HepG2 (cell line): Measurements from ENCODE around the gene C2. TPM values are rescaled to one million over a fixed set of nuclear protein-coding genes. Genes with fewer than 3 reads are reported as not detected.

Source experiments
- CSRNP2 ChIP-seq: sonication (generic); formaldehyde crosslinking; conservative IDR thresholded peaks from 2 replicates; pipeline ENCODE4 v1.8.0; 2022; ENCODE audit warnings: low read depth, missing genetic modification reagents
- HMG20B ChIP-seq: conservative IDR thresholded peaks from 2 replicates; pipeline ENCODE4 v1.6.1; 2016; ENCODE audit warnings: missing genetic modification reagents, missing compliant biosample characterization
- ISL2 ChIP-seq: sonication (generic); formaldehyde crosslinking; IDR thresholded peaks from 2 replicates; pipeline ENCODE4 v1.5.0; 2020; ENCODE audit warnings: missing genetic modification reagents
- PAF1 ChIP-seq: IDR thresholded peaks from 2 replicates; pipeline ENCODE4 v1.6.1; 2016; ENCODE audit warnings: missing genetic modification reagents, missing compliant biosample characterization
- SATB2 ChIP-seq: sonication (generic); formaldehyde crosslinking; IDR thresholded peaks from 2 replicates; pipeline ENCODE4 v1.5.0; 2020; ENCODE audit warnings: missing genetic modification reagents
- SNAPC2 ChIP-seq: sonication (generic); formaldehyde crosslinking; IDR thresholded peaks from 2 replicates; pipeline ENCODE4 v1.8.1; 2022; ENCODE audit warnings: mild to moderate bottlenecking, missing genetic modification reagents
- SRSF9 ChIP-seq: fragments of 200-400 bp; formaldehyde crosslinking; IDR thresholded peaks from 2 replicates; pipeline ENCODE4 v1.6.1; 2018; ENCODE audit warnings: borderline replicate concordance, mild to moderate bottlenecking, low read depth, low read length; ENCODE audit not compliant: insufficient read depth, poor library complexity, severe bottlenecking
- YEATS4 ChIP-seq: sonication (generic); formaldehyde crosslinking; IDR thresholded peaks from 2 replicates; pipeline ENCODE4 v1.4.0; 2020; ENCODE audit warnings: missing genetic modification reagents, borderline replicate concordance
- ZBTB1 ChIP-seq: sonication (generic); formaldehyde crosslinking; IDR thresholded peaks from 2 replicates; pipeline ENCODE4 v1.4.0; 2020; ENCODE audit warnings: missing genetic modification reagents, borderline replicate concordance
- ZNF260 ChIP-seq: sonication (generic); formaldehyde crosslinking; IDR thresholded peaks from 2 replicates; pipeline ENCODE4 v1.4.0; 2020; ENCODE audit warnings: missing genetic modification reagents, low read depth, mild to moderate bottlenecking, borderline replicate concordance
- ZNF44 ChIP-seq: sonication (generic); formaldehyde crosslinking; IDR thresholded peaks from 2 replicates; pipeline ENCODE4 v1.5.1; 2020; ENCODE audit warnings: mild to moderate bottlenecking, missing genetic modification reagents
- ZNF446 ChIP-seq: sonication (generic); formaldehyde crosslinking; IDR thresholded peaks from 2 replicates; pipeline ENCODE4 v1.5.0; 2020; ENCODE audit warnings: mild to moderate bottlenecking, missing genetic modification reagents
- ZNF883 ChIP-seq: sonication (generic); formaldehyde crosslinking; IDR thresholded peaks from 2 replicates; pipeline ENCODE4 v1.5.1; 2020; ENCODE audit warnings: mild to moderate bottlenecking, missing genetic modification reagents; ENCODE audit errors: not compliant biosample characterization
- polyA plus RNA-seq, 8 experiments: library from polyadenylated mRNA; depleted of rRNA in 3 of 8; stranded (reverse) in 7 of 8; unstranded in 1 of 8; fragments of >200 nt; fragmentation: Illumina TruSeq in 4 of 8; extraction: Trizol in 4 of 8; gene quantifications; 2 replicates each; pipeline versions ENCODE4 v1.2.1 to v1.2.3, GENCODE V29; 2011 to 2016; ENCODE audit warnings: low read depth in 4 of 8, missing spikeins in 1 of 8, mixed read lengths in 1 of 8; ENCODE audit not compliant: insufficient read depth in 1 of 8
- total RNA-seq, 5 experiments: library from RNA; depleted of rRNA; stranded (reverse); fragments of >200 nt; fragmentation: Illumina TruSeq; extraction: Trizol; gene quantifications; 2 replicates each; pipeline ENCODE4 v1.2.3, GENCODE V29; 2016; ENCODE audit warnings: low read depth in 1 of 5
- TF ChIP-seq, protein P1 (sequence below): sonication (generic); formaldehyde crosslinking; IDR thresholded peaks from 2 replicates; pipeline ENCODE4 v1.4.0; 2020; ENCODE audit warnings: low read depth, mild to moderate bottlenecking, missing genetic modification reagents
- TF ChIP-seq, protein P2 (sequence below): sonication (generic); formaldehyde crosslinking; IDR thresholded peaks from 2 replicates; pipeline ENCODE4 v1.5.0; 2020; ENCODE audit warnings: missing genetic modification reagents
- TF ChIP-seq, protein P3 (sequence below): sonication (generic); formaldehyde crosslinking; IDR thresholded peaks from 2 replicates; pipeline ENCODE4 v1.5.1; 2020; ENCODE audit warnings: mild to moderate bottlenecking, missing genetic modification reagents, moderate library complexity
- TF ChIP-seq, protein P4 (sequence below): sonication (generic); formaldehyde crosslinking; IDR thresholded peaks from 2 replicates; pipeline ENCODE4 v1.4.0; 2020; ENCODE audit warnings: missing genetic modification reagents, borderline replicate concordance

The C2 gene
- total and polyA plus RNA-seq, 2 of the 13 experiments (the other 11 are each of a cell fraction or from before 2014, with no cell fraction given) = 165 to 307 TPM

DNA sequence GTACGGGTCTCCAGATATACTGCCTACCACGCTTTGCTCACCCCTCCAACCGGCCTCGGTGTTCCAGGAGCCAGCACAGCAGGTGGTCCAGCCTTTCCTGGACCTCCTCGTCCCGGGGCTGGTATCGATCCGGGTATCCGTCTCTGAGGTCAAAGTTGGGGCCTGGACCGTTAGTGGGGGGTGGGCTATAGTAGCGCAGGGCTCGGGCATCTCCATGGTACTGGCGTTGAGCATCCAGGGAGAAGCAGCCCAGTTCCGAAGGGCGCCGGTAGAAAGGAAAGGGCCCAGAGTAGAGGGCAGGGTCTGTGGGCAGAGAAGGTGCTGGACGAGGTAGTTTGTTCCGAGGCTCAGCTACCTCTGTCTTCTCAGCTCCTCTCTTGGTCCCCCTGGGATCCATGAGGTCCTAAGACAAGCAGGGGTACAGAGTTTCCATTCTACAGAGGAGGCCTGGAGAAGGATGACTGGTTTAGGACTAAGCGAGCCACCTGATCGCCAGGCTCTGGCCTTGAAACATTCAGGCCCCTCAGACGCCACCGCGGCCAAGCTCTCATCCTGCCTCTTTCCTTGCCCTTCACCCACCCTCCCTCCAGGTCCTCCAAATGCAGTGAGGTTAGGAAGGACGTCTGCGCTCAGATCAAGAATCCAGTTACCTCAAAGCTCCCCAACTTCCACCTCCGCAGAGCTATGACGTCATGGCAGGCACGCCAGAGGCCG is 43.9 kb downstream of the C2 start (continued):
- TF ChIP-seq, protein P1, sequence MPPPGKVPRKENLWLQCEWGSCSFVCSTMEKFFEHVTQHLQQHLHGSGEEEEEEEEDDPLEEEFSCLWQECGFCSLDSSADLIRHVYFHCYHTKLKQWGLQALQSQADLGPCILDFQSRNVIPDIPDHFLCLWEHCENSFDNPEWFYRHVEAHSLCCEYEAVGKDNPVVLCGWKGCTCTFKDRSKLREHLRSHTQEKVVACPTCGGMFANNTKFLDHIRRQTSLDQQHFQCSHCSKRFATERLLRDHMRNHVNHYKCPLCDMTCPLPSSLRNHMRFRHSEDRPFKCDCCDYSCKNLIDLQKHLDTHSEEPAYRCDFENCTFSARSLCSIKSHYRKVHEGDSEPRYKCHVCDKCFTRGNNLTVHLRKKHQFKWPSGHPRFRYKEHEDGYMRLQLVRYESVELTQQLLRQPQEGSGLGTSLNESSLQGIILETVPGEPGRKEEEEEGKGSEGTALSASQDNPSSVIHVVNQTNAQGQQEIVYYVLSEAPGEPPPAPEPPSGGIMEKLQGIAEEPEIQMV (CRISPR knock-in tag) = no peak
- TF ChIP-seq, protein P2, sequence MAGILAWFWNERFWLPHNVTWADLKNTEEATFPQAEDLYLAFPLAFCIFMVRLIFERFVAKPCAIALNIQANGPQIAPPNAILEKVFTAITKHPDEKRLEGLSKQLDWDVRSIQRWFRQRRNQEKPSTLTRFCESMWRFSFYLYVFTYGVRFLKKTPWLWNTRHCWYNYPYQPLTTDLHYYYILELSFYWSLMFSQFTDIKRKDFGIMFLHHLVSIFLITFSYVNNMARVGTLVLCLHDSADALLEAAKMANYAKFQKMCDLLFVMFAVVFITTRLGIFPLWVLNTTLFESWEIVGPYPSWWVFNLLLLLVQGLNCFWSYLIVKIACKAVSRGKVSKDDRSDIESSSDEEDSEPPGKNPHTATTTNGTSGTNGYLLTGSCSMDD (CRISPR knock-in tag) = no peak
- TF ChIP-seq SNAPC2 (CRISPR knock-in tag) (no peak), ZNF883 (CRISPR knock-in tag) (no peak), ZNF446 (CRISPR knock-in tag) (no peak), ISL2 (CRISPR knock-in tag) (no peak), PAF1 (CRISPR knock-in tag) (peak; percentile 70), ZBTB1 (no peak), YEATS4 (CRISPR knock-in tag) (no peak), SRSF9 (no peak), ZNF44 (CRISPR knock-in tag) (no peak), ZNF260 (no peak), CSRNP2 (no peak), SATB2 (CRISPR knock-in tag) (0 out of 2 replicates have a peak, but pooled peaks have one; percentile 35), HMG20B (CRISPR knock-in tag) (no peak)
- TF ChIP-seq, protein P3, sequence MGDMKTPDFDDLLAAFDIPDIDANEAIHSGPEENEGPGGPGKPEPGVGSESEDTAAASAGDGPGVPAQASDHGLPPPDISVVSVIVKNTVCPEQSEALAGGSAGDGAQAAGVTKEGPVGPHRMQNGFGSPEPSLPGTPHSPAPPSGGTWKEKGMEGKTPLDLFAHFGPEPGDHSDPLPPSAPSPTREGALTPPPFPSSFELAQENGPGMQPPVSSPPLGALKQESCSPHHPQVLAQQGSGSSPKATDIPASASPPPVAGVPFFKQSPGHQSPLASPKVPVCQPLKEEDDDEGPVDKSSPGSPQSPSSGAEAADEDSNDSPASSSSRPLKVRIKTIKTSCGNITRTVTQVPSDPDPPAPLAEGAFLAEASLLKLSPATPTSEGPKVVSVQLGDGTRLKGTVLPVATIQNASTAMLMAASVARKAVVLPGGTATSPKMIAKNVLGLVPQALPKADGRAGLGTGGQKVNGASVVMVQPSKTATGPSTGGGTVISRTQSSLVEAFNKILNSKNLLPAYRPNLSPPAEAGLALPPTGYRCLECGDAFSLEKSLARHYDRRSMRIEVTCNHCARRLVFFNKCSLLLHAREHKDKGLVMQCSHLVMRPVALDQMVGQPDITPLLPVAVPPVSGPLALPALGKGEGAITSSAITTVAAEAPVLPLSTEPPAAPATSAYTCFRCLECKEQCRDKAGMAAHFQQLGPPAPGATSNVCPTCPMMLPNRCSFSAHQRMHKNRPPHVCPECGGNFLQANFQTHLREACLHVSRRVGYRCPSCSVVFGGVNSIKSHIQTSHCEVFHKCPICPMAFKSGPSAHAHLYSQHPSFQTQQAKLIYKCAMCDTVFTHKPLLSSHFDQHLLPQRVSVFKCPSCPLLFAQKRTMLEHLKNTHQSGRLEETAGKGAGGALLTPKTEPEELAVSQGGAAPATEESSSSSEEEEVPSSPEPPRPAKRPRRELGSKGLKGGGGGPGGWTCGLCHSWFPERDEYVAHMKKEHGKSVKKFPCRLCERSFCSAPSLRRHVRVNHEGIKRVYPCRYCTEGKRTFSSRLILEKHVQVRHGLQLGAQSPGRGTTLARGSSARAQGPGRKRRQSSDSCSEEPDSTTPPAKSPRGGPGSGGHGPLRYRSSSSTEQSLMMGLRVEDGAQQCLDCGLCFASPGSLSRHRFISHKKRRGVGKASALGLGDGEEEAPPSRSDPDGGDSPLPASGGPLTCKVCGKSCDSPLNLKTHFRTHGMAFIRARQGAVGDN (CRISPR knock-in tag) = no peak
- TF ChIP-seq, protein P4, sequence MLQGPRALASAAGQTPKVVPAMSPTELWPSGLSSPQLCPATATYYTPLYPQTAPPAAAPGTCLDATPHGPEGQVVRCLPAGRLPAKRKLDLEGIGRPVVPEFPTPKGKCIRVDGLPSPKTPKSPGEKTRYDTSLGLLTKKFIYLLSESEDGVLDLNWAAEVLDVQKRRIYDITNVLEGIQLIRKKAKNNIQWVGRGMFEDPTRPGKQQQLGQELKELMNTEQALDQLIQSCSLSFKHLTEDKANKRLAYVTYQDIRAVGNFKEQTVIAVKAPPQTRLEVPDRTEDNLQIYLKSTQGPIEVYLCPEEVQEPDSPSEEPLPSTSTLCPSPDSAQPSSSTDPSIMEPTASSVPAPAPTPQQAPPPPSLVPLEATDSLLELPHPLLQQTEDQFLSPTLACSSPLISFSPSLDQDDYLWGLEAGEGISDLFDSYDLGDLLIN = no peak
